ENCODE measurements around the gene FOLR2.

GRCh38 chr11:72203163-72203562 lies 13.4 kb upstream of the FOLR2 start:
- TF ChIP-seq EZH2 (IDR thresholded peaks at IDR 0.05; ENCODE audit: insufficient read depth, poor library complexity, severe bottlenecking) (no peak), EZH2phosphoT487 (IDR thresholded peaks at IDR 0.05; ENCODE audit: insufficient read depth, low read depth) (no peak)
